T-helper 1 cell treated with Interleukin-12 subunit alpha and Interleukin-12 subunit beta and Interleukin-4 antibody, amounts not matched to agents 30 μg/mL and 1 μg/mL, for 36 hours (primary cell): ENCODE results near the gene NCF2.

ENCODE experiments used
- H3K27ac Mint-ChIP-seq: one replicate; pipeline ENCODE4 v1.8.0; 2021; ENCODE audit warnings: mild to moderate bottlenecking, mixed read lengths
- H3K27me3 Mint-ChIP-seq: one replicate; pipeline ENCODE4 v1.8.0; 2021; ENCODE audit warnings: low read depth, mixed read lengths
- H3K36me3 Mint-ChIP-seq: one replicate; pipeline ENCODE4 v1.8.0; 2021; ENCODE audit warnings: low read depth, mixed read lengths
- H3K4me1 Mint-ChIP-seq: one replicate; pipeline ENCODE4 v1.8.0; 2021; ENCODE audit warnings: low read depth, mixed read lengths
- H3K4me3 Mint-ChIP-seq: one replicate; pipeline ENCODE4 v1.8.0; 2021; ENCODE audit warnings: mild to moderate bottlenecking, moderate library complexity, mixed read lengths
- H3K9me3 Mint-ChIP-seq: one replicate; pipeline ENCODE4 v1.8.0; 2021; ENCODE audit warnings: mixed read lengths

NCF2 gene

GRCh38 chr1:183602510-183602909 is 12.3 kb upstream of the NCF2 start:
- H3K27ac Mint-ChIP-seq, result no peak overlapping the region

GRCh38 chr1:183600634-183601033 is 10.4 kb upstream of the NCF2 start:
- H3K36me3 Mint-ChIP-seq, result peaks cover 5% of the 10 kb centered on the region
- H3K27me3 Mint-ChIP-seq, result peaks cover 5% of the 10 kb centered on the region
- H3K27ac Mint-ChIP-seq, result no peak overlapping the region
- peaks cover 23% of the 10 kb centered on the region for H3K4me1 Mint-ChIP-seq
- H3K4me3 Mint-ChIP-seq, result no peak overlapping the region
- no peaks in the 10 kb centered on the region for H3K9me3 Mint-ChIP-seq

More at GRCh38 chr1:183602510-183602909, 12.3 kb upstream of the NCF2 start:
- H3K36me3 Mint-ChIP-seq, result peaks cover 6% of the 10 kb centered on the region
- H3K4me1 Mint-ChIP-seq, result peaks cover 23% of the 10 kb centered on the region
- peaks cover 5% of the 10 kb centered on the region for H3K27me3 Mint-ChIP-seq
- H3K4me3 Mint-ChIP-seq, result no peak overlapping the region
- no peaks in the 10 kb centered on the region for H3K9me3 Mint-ChIP-seq

GRCh38 chr1:183600136-183600535 is 9.9 kb upstream of the NCF2 start:
- Mint-ChIP-seq H3K9me3 (no peaks in the 10 kb centered on the region), H3K4me1 (peaks cover 23% of the 10 kb centered on the region), H3K27me3 (peaks cover 5% of the 10 kb centered on the region), H3K27ac (no peak overlapping the region), H3K4me3 (no peak overlapping the region), H3K36me3 (peaks cover 5% of the 10 kb centered on the region)

DNA sequence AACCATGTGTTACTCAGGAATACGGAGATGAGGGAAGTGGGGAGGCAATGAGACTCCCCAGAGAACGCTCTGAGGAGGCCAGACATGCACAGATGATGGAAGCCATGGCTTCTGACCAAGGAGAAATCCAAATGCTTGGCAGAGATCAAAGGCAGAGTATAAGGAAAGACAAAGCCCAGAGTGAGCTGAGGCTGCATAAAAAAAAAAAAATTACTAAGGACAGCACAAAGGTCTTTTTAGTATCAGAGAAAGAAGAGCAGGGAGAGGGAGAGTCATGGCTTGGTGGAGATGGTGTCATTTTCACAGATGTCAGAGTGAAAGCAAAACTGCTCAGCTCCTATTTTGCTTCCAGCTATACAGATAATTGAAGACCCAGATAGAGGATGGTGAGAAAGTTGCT is 8.1 kb upstream of the NCF2 start:
- H3K36me3 Mint-ChIP-seq, result peaks cover 5% of the 10 kb centered on the region
- H3K27ac Mint-ChIP-seq, result peak overlapping the region; percentile 76
- H3K4me3 Mint-ChIP-seq, result peak overlapping the region; percentile 5
- H3K27me3 Mint-ChIP-seq, result peaks cover 4% of the 10 kb centered on the region
- H3K4me1 Mint-ChIP-seq, result peaks cover 20% of the 10 kb centered on the region
- H3K9me3 Mint-ChIP-seq, result no peaks in the 10 kb centered on the region

- Mint-ChIP-seq H3K27ac (peak overlapping the region; percentile 76), H3K4me1 (peaks cover 26% of the 10 kb centered on the region), H3K36me3 (peaks cover 7% of the 10 kb centered on the region), H3K9me3 (no peaks in the 10 kb centered on the region), H3K4me3 (peak overlapping the region; percentile 5), H3K27me3 (no peaks in the 10 kb centered on the region)
These were observed 7.5 kb upstream of the NCF2 start for GRCh38 chr1:183597656-183598347.

GRCh38 chr1:183596500-183596899 is 6.2 kb upstream of the NCF2 start:
- H3K27me3 Mint-ChIP-seq, result no peaks in the 10 kb centered on the region
- no peak overlapping the region for H3K27ac Mint-ChIP-seq
- H3K9me3 Mint-ChIP-seq, result no peaks in the 10 kb centered on the region
- H3K4me1 Mint-ChIP-seq, result peaks cover 31% of the 10 kb centered on the region
- peaks cover 9% of the 10 kb centered on the region for H3K36me3 Mint-ChIP-seq
- no peak overlapping the region for H3K4me3 Mint-ChIP-seq

DNA sequence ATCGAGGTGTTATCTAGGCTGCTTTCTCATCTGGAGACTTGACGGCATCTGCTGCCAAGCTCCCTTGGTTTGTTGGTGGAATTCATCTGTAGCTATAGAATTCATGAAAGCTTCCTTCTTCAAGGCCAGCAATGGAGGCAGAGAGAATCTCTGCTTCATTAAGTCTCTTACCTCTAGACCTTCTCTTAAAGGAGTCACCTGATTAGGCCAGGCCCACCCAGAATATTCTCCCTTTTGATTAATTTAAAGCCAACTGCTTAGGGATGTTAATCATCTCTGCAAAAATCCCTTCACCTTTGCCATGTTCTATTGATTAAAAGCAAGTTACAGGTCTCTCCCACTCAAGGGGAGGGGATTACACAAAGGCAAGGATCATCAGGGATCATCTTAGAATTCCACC is 5.3 kb upstream of the NCF2 start:
- Mint-ChIP-seq H3K27ac (no peak overlapping the region), H3K4me1 (peaks cover 38% of the 10 kb centered on the region), H3K27me3 (no peaks in the 10 kb centered on the region), H3K36me3 (peaks cover 9% of the 10 kb centered on the region), H3K9me3 (no peaks in the 10 kb centered on the region), H3K4me3 (no peak overlapping the region)

- H3K27ac Mint-ChIP-seq, result peak overlapping the region; percentile 9
- peaks cover 48% of the 10 kb centered on the region for H3K4me1 Mint-ChIP-seq
- H3K27me3 Mint-ChIP-seq, result no peaks in the 10 kb centered on the region
- no peaks in the 10 kb centered on the region for H3K9me3 Mint-ChIP-seq
- H3K36me3 Mint-ChIP-seq, result peaks cover 6% of the 10 kb centered on the region
- H3K4me3 Mint-ChIP-seq, result no peak overlapping the region
These were observed 3.1 kb upstream of the NCF2 start for GRCh38 chr1:183593356-183593755.

GRCh38 chr1:183592733-183593132 is 2.5 kb upstream of the NCF2 start:
- H3K9me3 Mint-ChIP-seq, result no peaks in the 10 kb centered on the region
- peaks cover 46% of the 10 kb centered on the region for H3K4me1 Mint-ChIP-seq
- H3K4me3 Mint-ChIP-seq, result no peak overlapping the region
- peaks cover 9% of the 10 kb centered on the region for H3K36me3 Mint-ChIP-seq
- H3K27ac Mint-ChIP-seq, result no peak overlapping the region
- H3K27me3 Mint-ChIP-seq, result no peaks in the 10 kb centered on the region

DNA sequence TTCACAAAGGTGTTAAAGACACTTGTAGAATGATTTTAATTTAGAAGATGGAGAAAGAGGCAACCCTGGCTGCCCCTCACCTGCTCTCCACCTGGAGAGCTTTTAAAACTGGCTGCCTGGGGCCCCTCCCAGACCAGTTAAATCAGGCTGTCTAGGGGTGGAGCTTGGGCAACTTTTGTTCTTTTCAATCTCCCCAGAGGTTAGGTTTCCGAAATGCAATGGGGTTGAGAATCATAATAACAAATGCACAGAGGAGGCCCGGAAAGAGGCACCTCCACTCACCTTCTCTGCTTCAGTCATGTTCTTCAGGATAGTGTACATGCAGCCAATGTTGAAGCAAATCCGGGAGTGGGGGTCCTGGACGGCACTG is 400 bp downstream of the NCF2 start:
- Mint-ChIP-seq H3K27me3 (no peaks in the 10 kb centered on the region), H3K4me3 (peak overlapping the region; percentile 82), H3K36me3 (peaks cover 17% of the 10 kb centered on the region), H3K4me1 (peaks cover 50% of the 10 kb centered on the region), H3K9me3 (no peaks in the 10 kb centered on the region), H3K27ac (peak overlapping the region; percentile 79)

DNA sequence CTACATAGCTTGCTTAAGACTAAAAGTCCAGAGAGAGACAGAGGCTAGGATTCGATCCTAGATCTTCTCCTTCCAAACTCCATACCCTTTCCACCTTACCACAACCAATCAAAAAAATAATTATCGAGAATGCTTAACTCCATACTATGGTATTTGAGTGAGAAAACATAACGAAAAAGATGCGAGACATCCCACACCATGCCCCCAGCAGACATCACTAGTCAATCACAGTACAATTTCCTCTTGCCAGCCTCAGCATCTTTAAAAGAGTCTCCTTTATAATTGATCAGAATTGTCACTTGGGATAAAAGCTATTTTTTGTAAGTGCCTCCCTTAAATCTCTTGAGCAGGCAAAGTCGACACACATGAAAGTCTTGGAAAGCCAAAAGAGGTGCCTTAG is 875 bp downstream of the NCF2 start:
- no peaks in the 10 kb centered on the region for H3K9me3 Mint-ChIP-seq
- H3K36me3 Mint-ChIP-seq, result peaks cover 19% of the 10 kb centered on the region
- peak overlapping the region; percentile 79 for H3K27ac Mint-ChIP-seq
- peak overlapping the region; percentile 82 for H3K4me3 Mint-ChIP-seq
- no peaks in the 10 kb centered on the region for H3K27me3 Mint-ChIP-seq
- H3K4me1 Mint-ChIP-seq, result peaks cover 54% of the 10 kb centered on the region

- Mint-ChIP-seq H3K4me1 (peaks cover 55% of the 10 kb centered on the region), H3K27me3 (no peaks in the 10 kb centered on the region), H3K36me3 (peaks cover 20% of the 10 kb centered on the region), H3K4me3 (peak overlapping the region; percentile 82), H3K27ac (peak overlapping the region; percentile 79), H3K9me3 (no peaks in the 10 kb centered on the region)
These were observed 1.4 kb downstream of the NCF2 start for GRCh38 chr1:183588827-183589226.

- peaks cover 18% of the 10 kb centered on the region for H3K36me3 Mint-ChIP-seq
These were observed 3.3 kb downstream of the NCF2 start for GRCh38 chr1:183586926-183587325.

GRCh38 chr1:183586455-183586854 is 3.8 kb downstream of the NCF2 start:
- Mint-ChIP-seq H3K27ac (no peak overlapping the region), H3K4me3 (no peak overlapping the region), H3K36me3 (peaks cover 19% of the 10 kb centered on the region), H3K4me1 (peaks cover 43% of the 10 kb centered on the region), H3K9me3 (no peaks in the 10 kb centered on the region), H3K27me3 (no peaks in the 10 kb centered on the region)

More at GRCh38 chr1:183586926-183587325, 3.3 kb downstream of the NCF2 start:
- Mint-ChIP-seq H3K4me1 (peaks cover 44% of the 10 kb centered on the region), H3K4me3 (no peak overlapping the region), H3K27ac (no peak overlapping the region), H3K9me3 (no peaks in the 10 kb centered on the region), H3K27me3 (no peaks in the 10 kb centered on the region)

GRCh38 chr1:183585038-183585437 is 5.2 kb downstream of the NCF2 start:
- peaks cover 40% of the 10 kb centered on the region for H3K4me1 Mint-ChIP-seq
- no peak overlapping the region for H3K27ac Mint-ChIP-seq
- peaks cover 19% of the 10 kb centered on the region for H3K36me3 Mint-ChIP-seq
- H3K9me3 Mint-ChIP-seq, result no peaks in the 10 kb centered on the region
- no peaks in the 10 kb centered on the region for H3K27me3 Mint-ChIP-seq
- H3K4me3 Mint-ChIP-seq, result no peak overlapping the region
